HUDEP-2 (cell line): Measurements from ENCODE around the gene LTO1.
A peak's percentile ranks its signal among the peaks of the same experiment; 100 is the strongest.
"Not testable (repeated sequence)": the region's sequence is repeated elsewhere in the genome, so short reads cannot be mapped to it uniquely, and the experiment has no call there.

Experiments
- DNase-seq, 76 experiments: peaks; one replicate each; lab custom pipeline; 2025; ENCODE audit not compliant: unreplicated experiment in 76 of 76; lab: John Stamatoyannopoulos, UW

Gene LTO1

GRCh38 chr11:69702239-69702691, 27.1 kb upstream of the LTO1 start:
- DNase-seq = no peak

GRCh38 chr11:69700278-69701140, 25.4 kb upstream of the LTO1 start:
- DNase-seq = peak in 54 of 76 experiments; percentile 3 to 84 (median 38)

- DNase-seq = no peak
Measured at GRCh38 chr11:69699213-69699612, 24.1 kb upstream of the LTO1 start.

- no peak for DNase-seq
Measured at GRCh38 chr11:69698362-69698761, 23.2 kb upstream of the LTO1 start.

- DNase-seq = no peak
Measured at GRCh38 chr11:69697861-69698260, 22.7 kb upstream of the LTO1 start.

GRCh38 chr11:69697469-69697843, 22.3 kb upstream of the LTO1 start:
- DNase-seq = no peak

- no peak for DNase-seq
Measured at GRCh38 chr11:69696749-69697468, 21.8 kb upstream of the LTO1 start.

GRCh38 chr11:69695995-69696394, 20.8 kb upstream of the LTO1 start:
- not testable (repeated sequence) for DNase-seq

GRCh38 chr11:69695581-69695980, 20.4 kb upstream of the LTO1 start:
- DNase-seq = no peak

GRCh38 chr11:69694781-69695180, 19.6 kb upstream of the LTO1 start:
- DNase-seq = no peak

GRCh38 chr11:69692422-69692821, 17.3 kb upstream of the LTO1 start:
- no peak for DNase-seq

- DNase-seq = no peak
Measured at GRCh38 chr11:69691463-69691862, 16.3 kb upstream of the LTO1 start.

GRCh38 chr11:69689484-69690319, 14.5 kb upstream of the LTO1 start:
- DNase-seq = no peak

GRCh38 chr11:69687969-69688771, 13.0 kb upstream of the LTO1 start:
- not testable (repeated sequence) for DNase-seq

- DNase-seq = no peak
Measured at GRCh38 chr11:69686856-69687255, 11.7 kb upstream of the LTO1 start.

- DNase-seq = no peak
Measured at GRCh38 chr11:69686452-69686851, 11.3 kb upstream of the LTO1 start.

- no peak for DNase-seq
Measured at GRCh38 chr11:69685348-69685747, 10.2 kb upstream of the LTO1 start.

GRCh38 chr11:69684651-69685050, 9.5 kb upstream of the LTO1 start:
- DNase-seq = no peak

- peak in 7 of 76 experiments; percentile 5 to 24 (median 12) for DNase-seq
Measured at GRCh38 chr11:69683764-69684333, 8.7 kb upstream of the LTO1 start.
